HG02763 (cell line): ENCODE results near the gene PFAS.

Source experiments
- ATAC-seq: cut with Tn5 transposase; IDR thresholded peaks from one replicate; pipeline ENCODE4 v1.9.1; 2021; ENCODE audit warnings: mild to moderate bottlenecking, moderate library complexity; ENCODE audit not compliant: unreplicated experiment

The PFAS gene

DNA sequence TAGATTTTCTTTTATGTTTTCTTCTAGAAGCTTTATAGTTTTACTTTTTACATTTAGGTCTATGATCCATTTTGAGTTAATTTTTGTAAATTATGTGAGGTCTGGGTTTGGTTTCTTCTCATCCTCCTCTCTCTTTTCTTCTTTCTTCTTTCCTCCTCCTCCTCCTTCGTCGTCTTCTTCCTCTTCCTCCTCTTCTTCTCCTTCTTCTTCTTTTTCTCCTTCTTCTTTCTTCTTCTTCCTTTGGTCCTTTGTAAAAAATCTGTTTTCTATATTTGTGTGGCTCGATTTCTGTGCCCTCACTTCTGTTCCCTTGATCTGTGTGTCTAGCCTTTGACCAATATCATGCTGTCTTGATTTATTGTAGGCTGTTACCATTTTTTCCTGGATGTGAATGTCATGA lies 51.1 kb downstream of the PFAS start:
- no peak for ATAC-seq

DNA sequence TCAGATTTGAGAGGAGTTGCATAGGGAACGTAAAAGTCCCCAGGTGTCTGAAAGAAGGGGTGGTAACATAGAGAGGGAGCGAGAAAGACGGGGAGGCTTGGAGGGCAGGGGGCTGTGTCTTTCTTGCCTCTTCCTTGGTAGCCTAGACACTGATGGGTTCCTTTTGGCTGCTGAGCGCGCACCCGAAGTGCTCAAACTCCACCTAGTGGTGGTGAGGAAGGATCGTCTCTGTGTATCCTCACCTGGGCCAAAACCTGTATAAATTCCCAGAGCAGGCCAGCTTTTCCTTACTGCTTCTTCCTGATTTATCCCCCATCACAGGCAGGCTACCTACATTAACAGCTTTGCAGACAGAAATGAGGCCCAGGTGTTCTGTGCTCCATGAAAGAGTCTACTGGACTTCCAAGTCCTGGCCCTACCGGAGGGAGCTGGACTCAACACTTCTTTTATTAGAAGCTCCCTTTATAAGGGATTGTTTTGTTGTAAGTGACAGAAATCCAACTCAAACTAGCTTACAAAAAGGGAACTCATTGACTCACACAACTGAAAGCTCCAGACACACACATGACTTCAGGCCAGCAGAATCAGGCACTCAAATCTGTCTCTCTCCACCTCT lies 51.6 kb downstream of the PFAS start:
- no peak for ATAC-seq

DNA sequence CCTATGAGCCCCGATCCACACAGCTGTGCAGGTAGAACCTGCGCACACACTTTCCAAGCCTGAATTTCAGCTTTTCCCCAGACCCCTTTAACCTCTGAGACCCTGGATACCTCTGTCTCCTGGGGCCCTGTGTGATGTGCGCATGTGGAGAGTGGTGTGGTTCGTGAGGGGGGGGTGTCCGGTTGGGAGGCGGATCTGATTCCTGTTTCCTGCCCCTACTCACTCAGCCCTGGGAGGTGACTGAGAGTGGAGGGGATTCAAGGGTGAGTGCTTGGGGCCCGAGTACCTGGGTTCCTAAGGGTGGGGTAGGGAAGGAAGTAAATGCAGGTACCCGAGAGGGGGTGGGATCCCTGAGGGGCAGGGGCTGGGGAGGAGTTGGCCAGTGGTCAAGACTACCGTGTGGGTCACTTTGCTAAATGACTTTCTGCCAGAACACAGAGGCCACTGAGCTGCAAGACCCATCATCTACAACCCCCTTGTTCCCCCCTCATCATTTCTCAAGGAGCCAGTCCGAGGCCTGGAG lies 61.6 kb downstream of the PFAS start:
- no peak for ATAC-seq

DNA sequence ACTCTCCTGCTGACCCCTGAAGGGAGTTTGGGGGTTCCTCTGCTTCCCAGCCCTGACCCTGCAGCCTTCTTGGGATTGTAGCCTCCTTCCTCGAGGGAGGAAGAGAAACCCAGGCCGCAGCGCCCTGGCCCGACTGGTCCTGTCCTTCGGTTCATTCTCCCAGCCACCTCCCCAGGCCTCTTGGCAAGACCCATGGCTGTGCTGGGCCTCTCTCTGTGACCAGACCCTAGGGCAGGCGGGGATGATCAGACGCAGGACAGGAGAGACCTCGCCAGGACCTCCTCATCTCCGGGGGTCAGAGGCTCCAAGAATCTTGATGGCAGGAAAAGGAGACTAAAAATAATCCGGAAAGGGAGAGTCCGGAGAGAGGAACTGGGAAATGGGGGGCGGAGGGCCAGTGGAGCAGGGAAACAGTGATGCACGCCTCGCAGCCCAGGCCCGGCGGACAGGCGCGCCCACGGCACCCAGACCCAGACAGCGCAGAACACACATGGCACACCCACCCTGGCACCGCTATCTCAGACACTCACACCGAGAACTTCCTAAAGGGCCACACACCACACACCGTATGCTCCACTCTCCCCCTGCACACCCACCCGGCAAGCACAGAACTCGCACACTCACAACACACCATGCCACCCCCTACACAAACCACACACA lies 62.2 kb downstream of the PFAS start:
- no peak for ATAC-seq

DNA sequence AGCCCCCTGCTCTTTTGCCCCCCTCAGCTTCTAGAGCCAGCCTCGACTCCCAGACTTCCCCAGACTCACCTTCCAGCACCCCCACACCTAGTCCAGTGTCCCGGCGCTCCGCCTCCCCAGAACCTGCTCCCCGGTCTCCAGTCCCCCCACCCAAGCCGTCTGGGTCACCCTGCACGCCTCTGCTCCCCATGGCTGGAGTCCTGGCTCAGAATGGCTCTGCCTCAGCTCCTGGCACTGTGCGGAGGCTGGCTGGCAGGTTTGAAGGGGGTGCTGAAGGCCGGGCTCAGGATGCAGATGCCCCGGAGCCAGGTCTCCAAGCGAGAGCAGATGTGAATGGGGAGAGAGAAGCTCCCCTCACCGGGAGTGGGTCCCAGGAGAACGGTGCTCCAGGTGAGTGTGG lies 63.2 kb downstream of the PFAS start:
- no peak for ATAC-seq

DNA sequence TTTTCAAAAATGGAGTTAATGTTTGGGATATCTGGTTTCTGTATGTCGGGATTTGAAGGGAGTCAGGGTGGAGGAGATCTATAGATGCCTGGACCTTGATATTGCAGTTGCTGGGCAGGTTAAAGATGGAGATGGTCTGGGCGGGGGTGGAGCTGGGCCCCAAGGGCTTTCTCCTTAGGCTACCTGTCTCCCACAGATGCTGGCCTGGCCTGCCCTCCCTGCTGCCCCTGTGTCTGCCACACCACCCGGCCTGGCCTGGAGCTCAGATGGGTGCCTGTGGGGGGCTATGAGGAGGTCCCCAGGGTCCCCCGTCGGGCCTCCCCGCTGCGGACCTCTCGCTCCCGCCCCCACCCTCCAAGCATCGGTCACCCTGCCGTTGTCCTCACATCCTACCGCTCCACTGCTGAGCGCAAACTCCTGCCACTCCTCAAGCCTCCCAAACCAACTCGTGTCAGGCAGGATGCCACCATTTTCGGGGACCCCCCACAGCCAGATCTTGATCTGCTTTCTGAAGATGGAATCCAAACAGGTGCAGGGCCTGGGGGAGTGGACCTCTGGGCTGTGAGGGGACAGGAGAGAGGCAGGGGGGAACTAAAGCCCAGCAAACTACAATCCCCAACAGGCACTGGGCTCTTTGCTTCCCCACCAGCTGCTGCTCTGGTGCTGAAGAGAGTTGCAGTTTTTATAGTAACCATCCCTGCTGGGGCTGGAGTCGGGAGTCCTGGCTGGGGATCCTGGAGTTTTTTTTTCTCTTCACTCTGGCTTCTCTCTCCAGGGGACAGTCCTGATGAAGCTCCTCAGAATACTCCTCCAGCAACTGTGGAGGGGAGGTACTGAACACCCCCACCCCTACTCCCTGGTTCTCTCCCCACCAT lies 63.9 kb downstream of the PFAS start:
- ATAC-seq: no peak

DNA sequence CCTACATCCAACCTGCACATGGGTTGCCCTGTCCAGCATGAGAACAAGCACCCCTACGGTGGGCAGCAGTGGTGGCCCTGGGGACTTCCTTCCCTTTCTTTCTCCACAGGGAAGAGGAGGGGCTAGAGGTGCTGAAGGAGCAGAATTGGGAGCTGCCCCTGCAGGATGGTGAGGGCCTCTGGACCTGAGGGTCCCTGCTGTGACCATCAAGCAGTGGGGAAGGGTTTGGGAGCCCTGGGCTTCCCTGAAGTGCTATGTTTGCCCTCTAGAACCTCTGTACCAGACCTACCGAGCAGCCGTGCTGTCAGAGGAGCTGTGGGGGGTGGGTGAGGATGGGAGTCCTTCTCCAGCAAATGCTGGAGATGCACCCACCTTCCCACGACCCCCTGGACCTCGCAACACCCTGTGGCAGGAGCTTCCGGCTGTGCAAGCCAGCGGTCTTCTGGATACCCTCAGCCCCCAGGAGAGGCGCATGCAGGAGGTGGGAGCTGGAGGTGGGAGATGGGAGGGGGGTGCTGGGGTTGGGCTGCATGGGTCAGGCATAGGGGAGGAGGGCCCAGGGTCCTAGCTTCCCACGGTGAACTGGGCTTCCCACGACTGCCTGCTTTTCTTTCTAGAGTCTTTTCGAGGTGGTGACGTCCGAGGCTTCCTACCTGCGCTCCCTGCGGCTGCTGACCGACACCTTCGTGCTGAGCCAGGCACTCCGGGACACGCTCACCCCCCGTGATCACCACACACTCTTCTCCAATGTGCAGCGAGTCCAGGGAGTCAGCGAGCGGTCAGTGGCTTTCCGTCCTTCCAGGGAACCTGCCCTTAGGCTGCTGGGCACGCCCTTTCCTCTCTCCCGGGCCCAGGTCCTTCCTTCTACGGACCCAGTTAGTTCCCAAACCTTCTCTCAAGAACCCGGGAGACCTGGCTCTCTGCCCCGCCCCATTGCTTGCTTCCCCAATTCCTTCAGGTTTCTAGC lies 66.0 kb downstream of the PFAS start:
- ATAC-seq: no peak

DNA sequence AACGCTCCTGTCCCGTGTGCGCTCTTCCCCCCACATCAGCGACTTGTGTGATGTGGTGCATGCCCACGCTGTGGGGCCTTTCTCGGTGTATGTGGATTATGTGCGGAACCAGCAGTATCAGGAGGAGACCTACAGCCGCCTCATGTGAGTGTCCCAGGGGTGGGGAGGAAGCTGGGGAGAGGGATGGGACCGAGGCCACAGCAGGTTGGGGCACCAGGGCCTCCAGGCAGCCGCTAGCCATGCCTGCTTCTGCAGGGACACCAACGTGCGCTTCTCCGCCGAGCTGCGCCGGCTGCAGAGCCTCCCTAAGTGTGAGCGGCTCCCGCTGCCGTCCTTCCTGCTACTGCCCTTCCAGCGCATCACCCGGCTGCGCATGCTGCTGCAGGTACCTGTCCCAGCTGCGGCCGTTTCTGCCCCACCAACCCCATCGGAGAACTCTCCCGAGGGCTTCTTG lies 66.7 kb downstream of the PFAS start:
- ATAC-seq: no peak

DNA sequence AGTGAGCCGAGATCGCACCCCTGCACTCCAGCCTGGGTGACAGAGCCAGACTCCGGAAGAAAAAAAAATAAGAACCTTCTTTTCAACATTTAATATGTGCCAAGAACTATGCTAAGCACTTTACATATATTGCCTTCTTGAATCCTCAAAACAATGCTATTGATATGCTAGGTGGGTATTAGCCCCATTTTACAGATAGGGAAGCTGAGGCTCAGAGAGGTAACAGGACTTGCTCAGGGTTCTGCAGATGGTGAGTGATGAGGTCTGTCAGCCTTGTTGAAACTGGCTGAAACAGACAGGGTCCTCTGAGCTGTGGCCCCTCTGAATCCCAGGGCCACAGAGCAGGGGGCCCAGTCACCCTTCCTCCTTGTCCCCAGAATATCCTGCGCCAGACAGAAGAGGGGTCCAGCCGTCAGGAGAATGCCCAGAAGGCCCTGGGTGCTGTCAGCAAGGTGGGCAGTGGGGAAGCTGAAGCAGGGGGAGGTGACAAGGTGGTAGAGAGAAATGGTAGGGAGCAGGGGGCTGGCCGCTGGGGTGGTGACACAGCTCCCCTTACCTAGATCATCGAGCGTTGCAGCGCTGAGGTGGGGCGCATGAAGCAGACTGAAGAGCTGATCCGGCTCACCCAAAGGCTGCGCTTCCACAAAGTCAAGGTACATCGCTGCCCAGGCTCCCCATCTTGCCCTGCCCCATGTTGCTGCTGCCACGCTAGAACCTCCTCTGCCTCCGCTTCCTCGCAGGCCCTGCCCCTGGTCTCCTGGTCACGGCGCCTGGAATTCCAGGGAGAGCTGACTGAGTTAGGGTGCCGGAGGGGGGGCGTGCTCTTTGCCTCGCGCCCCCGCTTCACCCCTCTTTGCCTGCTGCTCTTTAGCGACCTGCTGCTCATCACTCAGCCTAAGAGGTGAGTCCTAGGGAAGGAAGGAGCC lies 69.2 kb downstream of the PFAS start:
- no peak for ATAC-seq
